ENCODE measurements around the gene CRACDL.

Gene CRACDL

GRCh38 chr2:98800330-98801064, 135.5 kb downstream of the CRACDL start:
- no peak for DNase-seq

GRCh38 chr2:98799375-98800329, 136.4 kb downstream of the CRACDL start:
- no peak for DNase-seq

GRCh38 chr2:98796775-98797544, 139.1 kb downstream of the CRACDL start:
- DNase-seq = no peak

GRCh38 chr2:98795891-98796676, 139.9 kb downstream of the CRACDL start:
- DNase-seq = no peak

- no peak for DNase-seq
These were observed 141.9 kb downstream of the CRACDL start for GRCh38 chr2:98793897-98794830.

- DNase-seq = no peak
These were observed 142.8 kb downstream of the CRACDL start for GRCh38 chr2:98793275-98793674.

GRCh38 chr2:98790221-98790620, 145.8 kb downstream of the CRACDL start:
- DNase-seq = no peak

GRCh38 chr2:98787700-98788099, 148.3 kb downstream of the CRACDL start:
- no peak for DNase-seq

- DNase-seq = no peak
These were observed 149.8 kb downstream of the CRACDL start for GRCh38 chr2:98786179-98786578.

- no peak for DNase-seq
These were observed 153.5 kb downstream of the CRACDL start for GRCh38 chr2:98782570-98782969.

- no peak for DNase-seq
These were observed 154.2 kb downstream of the CRACDL start for GRCh38 chr2:98781822-98782221.

GRCh38 chr2:98778741-98779483, 157.1 kb downstream of the CRACDL start:
- no peak for DNase-seq

GRCh38 chr2:98778151-98778550, 157.9 kb downstream of the CRACDL start:
- DNase-seq = no peak

GRCh38 chr2:98777710-98778109, 158.3 kb downstream of the CRACDL start:
- DNase-seq = no peak

GRCh38 chr2:98777076-98777475, 158.9 kb downstream of the CRACDL start:
- DNase-seq = no peak

- no peak for DNase-seq
These were observed 159.9 kb downstream of the CRACDL start for GRCh38 chr2:98776136-98776535.

GRCh38 chr2:98775146-98775986, 160.7 kb downstream of the CRACDL start:
- DNase-seq = no peak

- DNase-seq = no peak
These were observed 162.1 kb downstream of the CRACDL start for GRCh38 chr2:98773907-98774306.

- DNase-seq = no peak
These were observed 162.9 kb downstream of the CRACDL start for GRCh38 chr2:98773169-98773568.
